ENCODE results near the gene DLG1. TPM values are rescaled to one million over a fixed set of nuclear protein-coding genes. Genes with fewer than 3 reads are reported as not detected.

DLG1 gene
- total and polyA plus RNA-seq, 9 of the 15 experiments (the other 6 are each of a cell fraction or from before 2014, with no cell fraction given) = 9.4 to 63.5 (median 43.6) TPM

DNA sequence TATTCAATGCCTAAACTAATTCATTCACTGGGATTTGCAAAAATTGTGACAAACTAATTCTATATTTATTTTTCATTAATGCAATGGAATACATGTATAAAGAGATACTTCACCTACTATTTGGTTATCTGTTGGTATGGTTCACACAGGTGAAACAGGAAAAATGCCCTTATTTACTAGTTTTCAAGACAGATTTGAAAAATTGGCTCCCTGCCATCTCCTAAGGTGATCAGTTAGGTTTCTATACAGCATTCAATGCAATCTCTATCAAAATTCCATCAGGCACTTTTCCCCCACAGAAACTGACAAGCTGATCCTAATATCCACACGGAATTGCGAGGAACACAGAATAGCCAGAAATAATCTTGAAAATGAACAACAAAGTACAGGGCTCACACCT is 101.1 kb downstream of the DLG1 start:
- ChIA-PET POLR2A (no interaction called here), CTCF (ENCODE audit: low intra/inter-chr PET ratio) (no interaction called here)
- Histone ChIP-seq H3K27me3 (ENCODE audit: control insufficient read depth in 2 of 2, insufficient read depth in 2 of 2, low read length in 2 of 2) (no peaks in the 10 kb centered on the region), H3K4me1 (replicated peaks in 1 of 2; ENCODE audit: control insufficient read depth in 2 of 2, insufficient read depth in 2 of 2, low read length in 2 of 2) (no peaks in the 10 kb centered on the region), H2AFZ (ENCODE audit: low read depth, low read length) (no peak overlapping the region), H3K27ac (ENCODE audit: extremely low read depth, low read depth, low read length) (no peak overlapping the region), H3K4me2 (ENCODE audit: insufficient read depth, low read length) (no peak overlapping the region), H3K9me1 (ENCODE audit: control insufficient read depth, insufficient read depth, low read length) (no peaks in the 10 kb centered on the region), H3K79me2 (ENCODE audit: control insufficient read depth, insufficient read depth, low read length) (peaks cover 78% of the 10 kb centered on the region), H3K4me3 (no peak overlapping the region), H3K9me3 (replicated peaks; ENCODE audit: control insufficient read depth, insufficient read depth, low read depth, low read length) (no peaks in the 10 kb centered on the region), H4K20me1 (replicated peaks; ENCODE audit: control insufficient read depth, insufficient read depth, low read length) (no peaks in the 10 kb centered on the region), H3K9ac (ENCODE audit: insufficient read depth in 1 of 2, low read depth in 2 of 2, low read length in 2 of 2) (no peak overlapping the region), H3K36me3 (ENCODE audit: control insufficient read depth, insufficient read depth, low read length) (peaks cover 6% of the 10 kb centered on the region; the same call in 2 of the 3 replicates)
- in situ Hi-C loops (cut with MboI) = no loop called here
- DNase-seq (ENCODE audit: extremely low read depth in 1 of 4, low spot score in 3 of 4) (no peak), FAIRE-seq (no peak), ATAC-seq (no peak)
- no TSS peak for BruUV-seq (replicated peaks)
- intact Hi-C loops (cut with micrococcal nuclease) = no loop called here
- WGBS (ENCODE audit: insufficient coverage, low coverage, missing lambda C conversion rate) = 90% methylated on average over 2 of the region's 2 CpGs
- TF ChIP-seq NFIX (CRISPR knock-in tag; IDR thresholded peaks at IDR 0.05; ENCODE audit: low read depth) (peak; percentile 54; the same call in 1 of the 2 replicates), NFIC (IDR thresholded peaks at IDR 0.05) (peak; percentile 89)
- TF ChIP-seq, protein P1, sequence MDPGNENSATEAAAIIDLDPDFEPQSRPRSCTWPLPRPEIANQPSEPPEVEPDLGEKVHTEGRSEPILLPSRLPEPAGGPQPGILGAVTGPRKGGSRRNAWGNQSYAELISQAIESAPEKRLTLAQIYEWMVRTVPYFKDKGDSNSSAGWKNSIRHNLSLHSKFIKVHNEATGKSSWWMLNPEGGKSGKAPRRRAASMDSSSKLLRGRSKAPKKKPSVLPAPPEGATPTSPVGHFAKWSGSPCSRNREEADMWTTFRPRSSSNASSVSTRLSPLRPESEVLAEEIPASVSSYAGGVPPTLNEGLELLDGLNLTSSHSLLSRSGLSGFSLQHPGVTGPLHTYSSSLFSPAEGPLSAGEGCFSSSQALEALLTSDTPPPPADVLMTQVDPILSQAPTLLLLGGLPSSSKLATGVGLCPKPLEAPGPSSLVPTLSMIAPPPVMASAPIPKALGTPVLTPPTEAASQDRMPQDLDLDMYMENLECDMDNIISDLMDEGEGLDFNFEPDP (CRISPR knock-in tag; IDR thresholded peaks at IDR 0.05) = no peak

DNA sequence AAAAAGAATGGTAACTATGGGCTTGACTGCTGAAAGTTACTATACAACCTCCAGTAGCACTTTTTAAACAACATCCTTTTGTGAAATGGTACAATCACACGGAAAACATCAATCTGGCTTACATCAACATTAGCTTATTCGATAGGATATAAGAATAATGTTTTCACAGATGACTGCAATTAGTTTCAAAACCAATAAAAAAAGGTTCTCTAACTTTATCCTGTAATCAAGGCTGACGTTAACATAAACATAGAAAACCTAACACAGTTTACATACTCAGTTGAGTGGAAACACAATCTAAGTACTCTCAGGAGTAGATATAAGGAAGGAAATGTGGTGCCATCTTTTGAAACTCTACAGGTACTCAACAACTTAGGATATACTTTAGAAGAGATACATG is 102.2 kb downstream of the DLG1 start:
- DNase-seq (ENCODE audit: extremely low read depth in 1 of 4, low spot score in 3 of 4) = no peak
- Histone ChIP-seq H4K20me1 (replicated peaks; ENCODE audit: control insufficient read depth, insufficient read depth, low read length) (no peaks in the 10 kb centered on the region), H3K4me3 (no peak overlapping the region), H3K4me1 (replicated peaks in 1 of 2; ENCODE audit: control insufficient read depth in 2 of 2, insufficient read depth in 2 of 2, low read length in 2 of 2) (no peaks in the 10 kb centered on the region), H3K36me3 (ENCODE audit: control insufficient read depth, insufficient read depth, low read length) (peaks cover 11% of the 10 kb centered on the region), H3K79me2 (ENCODE audit: control insufficient read depth, insufficient read depth, low read length) (peaks cover 70% of the 10 kb centered on the region), H3K9me3 (replicated peaks; ENCODE audit: control insufficient read depth, insufficient read depth, low read depth, low read length) (no peaks in the 10 kb centered on the region; the same call in 1 of the 2 replicates), H3K27ac (ENCODE audit: extremely low read depth, low read depth, low read length) (no peak overlapping the region), H3K9ac (ENCODE audit: insufficient read depth in 1 of 2, low read depth in 2 of 2, low read length in 2 of 2) (no peak overlapping the region), H3K9me1 (ENCODE audit: control insufficient read depth, insufficient read depth, low read length) (no peaks in the 10 kb centered on the region), H3K4me2 (ENCODE audit: insufficient read depth, low read length) (no peak overlapping the region), H2AFZ (ENCODE audit: low read depth, low read length) (no peak overlapping the region), H3K27me3 (ENCODE audit: control insufficient read depth in 2 of 2, insufficient read depth in 2 of 2, low read length in 2 of 2) (no peaks in the 10 kb centered on the region)
- 75% methylated on average over 3 of the region's 3 CpGs for WGBS (ENCODE audit: insufficient coverage, low coverage, missing lambda C conversion rate)
- CTCF ChIA-PET (ENCODE audit: low intra/inter-chr PET ratio) = no interaction called here
- ATAC-seq = no peak
- no peak for TF ChIP-seq NCOA1 (IDR thresholded peaks at IDR 0.05; ENCODE audit: low read depth)
- in situ Hi-C loops (cut with MboI) = no loop called here
- peak; percentile 35 for FAIRE-seq
- intact Hi-C loops (cut with micrococcal nuclease) = no loop called here
- POLR2A ChIA-PET = no interaction called here
- BruUV-seq (replicated peaks) = no TSS peak
